ENCODE data around the gene CLIP3. TPM values are rescaled to one million over a fixed set of nuclear protein-coding genes. Genes with fewer than 3 reads are reported as not detected.

The CLIP3 gene
- total and polyA plus RNA-seq, 2 of the 13 experiments (the other 11 are each of a cell fraction or from before 2014, with no cell fraction given): 0.15 to 1.2 TPM

DNA sequence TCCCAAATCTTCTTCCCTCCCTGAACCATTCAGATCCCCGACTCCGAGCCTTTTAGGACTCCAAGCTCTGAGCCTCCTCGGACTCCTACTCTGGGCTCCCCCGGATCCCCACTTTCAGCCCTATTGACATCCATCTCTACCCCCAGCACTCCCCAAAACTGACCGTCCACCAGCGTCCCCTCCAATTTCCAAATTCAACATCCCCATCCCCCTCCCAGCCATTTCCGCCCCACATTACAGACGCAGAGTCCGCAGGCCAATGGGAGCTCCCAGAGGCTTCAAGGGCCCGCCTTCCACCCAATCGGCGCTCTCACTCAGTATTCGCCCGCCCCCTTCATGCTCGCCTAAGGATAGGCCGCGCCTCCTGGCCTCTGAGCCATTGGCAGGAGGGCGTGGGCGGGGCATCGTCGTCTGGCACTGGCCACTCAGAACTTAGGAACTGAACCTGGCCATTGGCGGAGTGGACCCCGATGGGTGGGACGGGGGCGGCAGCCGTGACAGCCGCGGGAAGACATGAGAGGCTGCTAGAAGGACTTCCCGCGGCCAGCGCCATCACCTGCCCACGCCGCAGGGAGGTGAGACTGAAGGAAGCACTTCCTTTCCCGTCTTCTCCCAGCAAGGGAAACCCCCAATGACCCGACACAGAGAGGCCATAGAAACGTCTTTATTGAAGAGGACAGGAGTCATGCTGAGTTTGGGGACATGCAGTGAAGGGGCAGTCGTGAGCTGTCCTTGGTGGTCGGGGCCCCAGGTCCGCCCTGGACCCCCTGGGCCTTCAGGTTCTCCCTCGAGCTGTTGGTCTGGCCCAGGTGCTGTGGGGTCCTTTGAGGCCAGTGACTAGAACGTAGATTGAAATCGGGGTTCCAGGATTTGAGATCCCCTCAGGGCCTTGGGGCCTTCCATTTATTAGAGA, 18.4 kb downstream of the CLIP3 start, which contains the start of gene ALKBH6 (continued):
- 0 out of 2 replicates have a peak, but pooled peaks have one; percentile 33 for TF ChIP-seq TRAFD1 (CRISPR knock-in tag; IDR thresholded peaks at IDR 0.05; ENCODE audit: borderline replicate concordance)
- TF ChIP-seq, protein P1, sequence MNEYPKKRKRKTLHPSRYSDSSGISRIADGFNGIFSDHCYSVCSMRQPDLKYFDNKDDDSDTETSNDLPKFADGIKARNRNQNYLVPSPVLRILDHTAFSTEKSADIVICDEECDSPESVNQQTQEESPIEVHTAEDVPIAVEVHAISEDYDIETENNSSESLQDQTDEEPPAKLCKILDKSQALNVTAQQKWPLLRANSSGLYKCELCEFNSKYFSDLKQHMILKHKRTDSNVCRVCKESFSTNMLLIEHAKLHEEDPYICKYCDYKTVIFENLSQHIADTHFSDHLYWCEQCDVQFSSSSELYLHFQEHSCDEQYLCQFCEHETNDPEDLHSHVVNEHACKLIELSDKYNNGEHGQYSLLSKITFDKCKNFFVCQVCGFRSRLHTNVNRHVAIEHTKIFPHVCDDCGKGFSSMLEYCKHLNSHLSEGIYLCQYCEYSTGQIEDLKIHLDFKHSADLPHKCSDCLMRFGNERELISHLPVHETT (CRISPR knock-in tag; conservative IDR thresholded peaks at IDR 0.05): no peak
- no peak for TF ChIP-seq ZNF326 (CRISPR knock-in tag; IDR thresholded peaks at IDR 0.05; ENCODE audit: borderline replicate concordance)
- peak; percentile 77 for TF ChIP-seq CREM (IDR thresholded peaks at IDR 0.05)
- no peak for TF ChIP-seq CREM (CRISPR knock-in tag; IDR thresholded peaks at IDR 0.05)
- TF ChIP-seq NBN (conservative IDR thresholded peaks at IDR 0.05): no peak
- TF ChIP-seq CBX5 (CRISPR knock-in tag; IDR thresholded peaks at IDR 0.05; ENCODE audit: borderline replicate concordance): no peak
- TF ChIP-seq HMGA1 (CRISPR knock-in tag; conservative IDR thresholded peaks at IDR 0.05): no peak
- no peak for TF ChIP-seq TOPORS (CRISPR knock-in tag; IDR thresholded peaks at IDR 0.05)
- no peak for TF ChIP-seq MYNN (CRISPR knock-in tag; IDR thresholded peaks at IDR 0.05; ENCODE audit: low read depth)
- TF ChIP-seq SMAD1 (CRISPR knock-in tag; IDR thresholded peaks at IDR 0.05; ENCODE audit: borderline replicate concordance, low read depth): no peak
- TF ChIP-seq KDM6A (CRISPR knock-in tag; IDR thresholded peaks at IDR 0.05; ENCODE audit: low read depth): no peak
- TF ChIP-seq, protein P2, sequence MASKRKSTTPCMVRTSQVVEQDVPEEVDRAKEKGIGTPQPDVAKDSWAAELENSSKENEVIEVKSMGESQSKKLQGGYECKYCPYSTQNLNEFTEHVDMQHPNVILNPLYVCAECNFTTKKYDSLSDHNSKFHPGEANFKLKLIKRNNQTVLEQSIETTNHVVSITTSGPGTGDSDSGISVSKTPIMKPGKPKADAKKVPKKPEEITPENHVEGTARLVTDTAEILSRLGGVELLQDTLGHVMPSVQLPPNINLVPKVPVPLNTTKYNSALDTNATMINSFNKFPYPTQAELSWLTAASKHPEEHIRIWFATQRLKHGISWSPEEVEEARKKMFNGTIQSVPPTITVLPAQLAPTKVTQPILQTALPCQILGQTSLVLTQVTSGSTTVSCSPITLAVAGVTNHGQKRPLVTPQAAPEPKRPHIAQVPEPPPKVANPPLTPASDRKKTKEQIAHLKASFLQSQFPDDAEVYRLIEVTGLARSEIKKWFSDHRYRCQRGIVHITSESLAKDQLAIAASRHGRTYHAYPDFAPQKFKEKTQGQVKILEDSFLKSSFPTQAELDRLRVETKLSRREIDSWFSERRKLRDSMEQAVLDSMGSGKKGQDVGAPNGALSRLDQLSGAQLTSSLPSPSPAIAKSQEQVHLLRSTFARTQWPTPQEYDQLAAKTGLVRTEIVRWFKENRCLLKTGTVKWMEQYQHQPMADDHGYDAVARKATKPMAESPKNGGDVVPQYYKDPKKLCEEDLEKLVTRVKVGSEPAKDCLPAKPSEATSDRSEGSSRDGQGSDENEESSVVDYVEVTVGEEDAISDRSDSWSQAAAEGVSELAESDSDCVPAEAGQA (IDR thresholded peaks at IDR 0.05; ENCODE audit: low read depth): 0 out of 2 replicates have a peak, but pooled peaks have one; percentile 43
- TF ChIP-seq, protein P2 (CRISPR knock-in tag; IDR thresholded peaks at IDR 0.05; ENCODE audit: borderline replicate concordance): no peak
- TF ChIP-seq ARNTL (CRISPR knock-in tag; IDR thresholded peaks at IDR 0.05): no peak
- no peak for TF ChIP-seq ONECUT2 (CRISPR knock-in tag; IDR thresholded peaks at IDR 0.05)
- no peak for TF ChIP-seq ZNF33A (CRISPR knock-in tag; IDR thresholded peaks at IDR 0.05; ENCODE audit: borderline replicate concordance)
- peak; percentile 14; the same call in 1 of the 2 replicates for TF ChIP-seq RFXAP (CRISPR knock-in tag; IDR thresholded peaks at IDR 0.05; ENCODE audit: borderline replicate concordance)
- no peak for TF ChIP-seq ZNF713 (CRISPR knock-in tag; IDR thresholded peaks at IDR 0.05)
- TF ChIP-seq ZNF274 (CRISPR knock-in tag; IDR thresholded peaks at IDR 0.05): 0 out of 2 replicates have a peak, but pooled peaks have one; percentile 21

Data from HepG2 (cell line).